IPS-11a (cell line): ENCODE data around the gene DSCAML1.

Experiments used
- H3K4me3 ChIP-seq: one replicate; pipeline ENCODE4 v1.5.1; 2013; ENCODE audit warnings: low read depth, low read length, control low read depth

DSCAML1 gene

GRCh38 chr11:117511483-117511930 is 285.5 kb downstream of the DSCAML1 start:
- H3K4me3 ChIP-seq = no peak overlapping the region

GRCh38 chr11:117510646-117511045 is 286.4 kb downstream of the DSCAML1 start:
- H3K4me3 ChIP-seq = no peak overlapping the region

DNA sequence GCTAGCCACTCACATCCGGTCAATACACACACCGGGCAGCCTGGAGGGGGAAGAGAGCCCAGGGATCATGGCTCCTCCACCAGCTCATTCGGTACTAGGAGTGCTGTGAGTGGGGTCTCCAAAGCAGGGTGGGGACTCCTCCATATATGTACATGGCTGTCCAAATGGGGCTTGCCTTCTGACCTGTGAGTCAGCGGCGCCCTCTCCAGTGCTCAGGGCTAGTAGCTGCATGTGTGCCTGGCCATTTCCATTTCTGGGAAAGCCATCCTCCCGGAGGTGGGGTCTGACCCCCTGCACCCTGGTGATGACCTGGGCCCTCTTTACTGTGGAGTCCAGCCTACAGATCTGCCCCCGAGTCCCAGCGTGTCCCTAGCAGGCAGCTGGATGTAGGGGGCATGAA is 287.5 kb downstream of the DSCAML1 start:
- no peak overlapping the region for H3K4me3 ChIP-seq

GRCh38 chr11:117506971-117507370 is 290.0 kb downstream of the DSCAML1 start:
- no peak overlapping the region for H3K4me3 ChIP-seq

DNA sequence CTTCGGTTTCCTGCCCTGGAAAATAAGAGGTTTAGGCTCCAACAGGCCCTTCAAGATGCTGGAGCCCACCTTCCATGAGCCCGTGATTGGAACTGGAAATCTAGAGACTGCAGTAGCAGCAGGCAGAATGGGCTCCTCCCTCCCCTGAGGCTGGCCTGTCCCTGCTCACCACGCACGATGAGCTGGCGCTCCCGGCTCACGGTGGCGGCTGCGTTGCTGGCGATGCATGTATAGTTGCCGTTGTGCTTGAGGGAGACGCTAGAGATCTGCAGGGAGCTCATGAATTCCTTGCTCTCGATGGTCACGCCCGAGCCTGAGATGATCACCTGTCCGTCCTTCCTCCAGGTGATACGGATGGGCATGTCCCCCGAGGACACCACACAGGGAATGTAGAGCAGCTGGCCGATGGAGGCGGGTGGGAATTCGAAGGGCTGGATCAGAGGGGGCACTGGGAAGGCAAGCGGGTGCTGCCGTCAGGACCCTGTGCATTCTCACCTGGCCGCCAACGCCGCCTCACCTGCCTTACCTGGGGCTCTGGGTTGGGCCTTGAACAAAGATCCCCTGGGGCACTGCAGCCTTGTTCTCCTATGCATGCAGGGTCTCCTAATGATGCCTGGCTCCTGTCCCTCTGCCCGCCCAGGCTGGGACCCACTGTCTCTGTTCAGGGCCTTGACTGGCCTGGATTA is 291.6 kb downstream of the DSCAML1 start:
- no peak overlapping the region for H3K4me3 ChIP-seq

- H3K4me3 ChIP-seq = no peak overlapping the region
Observed at GRCh38 chr11:117502779-117503100, 294.3 kb downstream of the DSCAML1 start.

- H3K4me3 ChIP-seq = no peak overlapping the region
Observed at GRCh38 chr11:117502015-117502778, 294.8 kb downstream of the DSCAML1 start.

GRCh38 chr11:117501237-117501898 is 295.6 kb downstream of the DSCAML1 start:
- no peak overlapping the region for H3K4me3 ChIP-seq

DNA sequence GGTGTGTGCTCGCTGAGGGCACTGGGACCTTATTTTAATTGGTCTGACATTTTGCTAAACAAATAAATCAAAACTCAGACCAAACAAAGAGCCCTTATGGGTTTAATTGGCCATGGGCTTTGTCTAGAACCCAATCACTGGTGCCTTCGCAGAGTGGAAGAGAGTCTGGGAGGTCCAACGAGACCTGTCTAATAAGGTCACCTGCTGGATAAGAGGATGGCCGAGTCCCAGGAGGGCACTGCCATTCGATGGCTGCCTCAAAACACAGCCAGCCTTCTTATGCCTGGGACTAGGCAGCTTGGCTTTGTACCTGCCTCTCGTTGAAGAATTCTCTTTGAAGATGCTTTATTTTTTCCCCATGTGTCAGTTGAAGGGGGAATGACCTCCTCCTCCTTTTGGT is 298.2 kb downstream of the DSCAML1 start:
- H3K4me3 ChIP-seq = no peak overlapping the region

DNA sequence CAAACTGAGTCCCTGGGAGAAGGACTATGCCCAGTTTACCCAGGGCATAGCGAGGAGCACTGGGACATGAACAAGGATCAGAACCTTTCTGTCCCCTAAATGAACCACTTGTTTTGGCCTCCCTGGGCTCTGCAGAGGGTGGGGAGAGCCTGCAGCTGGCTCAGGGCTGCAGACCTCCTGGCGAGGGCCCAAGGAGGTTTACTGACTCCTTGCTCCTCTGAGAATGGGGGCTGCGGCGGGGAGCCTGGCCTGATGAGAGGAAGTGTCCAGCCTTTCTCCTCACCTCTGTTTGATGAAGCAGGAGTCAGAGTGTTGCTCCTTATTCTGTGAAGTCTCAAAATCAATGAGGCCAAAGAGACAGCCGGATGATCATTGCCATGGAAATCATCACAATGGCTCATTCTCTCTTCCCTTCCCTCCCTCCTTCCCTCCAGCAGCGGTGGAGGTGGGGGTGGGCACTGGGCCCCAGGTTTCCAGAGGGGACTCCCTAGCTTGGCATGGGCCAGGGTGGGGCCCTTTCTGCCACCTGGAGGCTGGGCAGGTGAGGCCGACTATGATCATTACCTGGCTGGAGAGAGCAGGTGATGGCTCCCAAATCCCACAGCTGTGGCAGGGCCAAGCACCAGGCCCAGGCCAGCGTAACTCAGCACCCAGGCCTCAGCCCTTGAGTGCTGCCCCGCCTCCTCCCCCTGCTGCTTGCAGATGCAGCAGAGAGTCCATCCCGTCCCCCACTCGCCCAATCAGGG is 299.6 kb downstream of the DSCAML1 start:
- H3K4me3 ChIP-seq = no peak overlapping the region

DNA sequence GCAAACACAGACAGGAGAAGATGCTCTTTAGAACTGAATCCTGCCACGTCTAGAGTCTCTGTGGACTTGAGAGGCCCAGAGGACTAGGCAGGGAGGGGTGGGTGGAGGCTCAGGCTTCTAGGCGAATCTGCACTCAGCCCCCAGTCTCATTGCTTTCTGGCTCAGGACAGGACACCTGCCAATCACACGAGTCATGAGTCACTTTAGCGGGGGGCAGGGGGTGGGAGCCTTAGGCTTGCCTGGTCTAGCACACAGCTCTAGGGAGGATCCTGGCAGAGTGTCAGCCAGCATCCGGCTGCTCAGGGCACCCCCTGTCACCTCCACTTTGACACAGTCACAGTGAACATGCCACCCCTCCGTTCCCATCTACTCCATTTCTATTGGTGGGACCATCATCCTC is 301.7 kb downstream of the DSCAML1 start:
- H3K4me3 ChIP-seq = no peak overlapping the region

DNA sequence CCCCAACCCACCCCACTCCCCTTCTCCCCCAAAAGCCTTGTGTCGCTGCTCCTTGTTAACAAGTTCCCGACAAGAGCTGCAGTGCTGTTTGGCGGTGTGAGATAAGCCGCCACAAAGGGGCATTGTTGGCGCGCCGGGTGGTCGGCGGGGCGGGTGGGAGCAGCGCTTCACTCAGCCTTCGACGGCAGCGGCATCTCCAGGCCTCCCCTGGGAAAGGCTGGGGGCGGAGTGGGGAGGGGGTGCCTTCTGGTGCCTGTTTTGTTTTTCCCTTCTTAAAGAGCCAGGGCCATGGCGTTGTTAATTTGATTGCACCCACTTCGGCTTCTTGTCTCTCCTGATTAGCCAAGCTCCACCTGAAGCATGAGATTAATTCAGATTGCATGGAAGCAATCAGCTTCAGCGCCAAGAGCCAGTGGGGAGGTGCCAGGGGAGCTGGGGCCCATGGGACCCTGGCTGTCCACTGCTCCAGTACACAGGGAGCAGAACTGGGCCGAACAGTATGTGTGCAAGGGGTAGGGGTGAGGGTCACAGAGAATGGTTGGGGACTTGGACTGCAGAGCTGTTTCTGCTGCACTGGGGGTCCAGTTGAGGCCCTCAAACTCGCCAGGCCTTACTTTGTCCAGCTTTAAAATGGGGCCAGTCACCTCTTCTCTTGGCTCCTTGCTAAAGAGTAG is 304.3 kb downstream of the DSCAML1 start:
- no peak overlapping the region for H3K4me3 ChIP-seq

- H3K4me3 ChIP-seq = no peak overlapping the region
Observed at GRCh38 chr11:117490911-117491310, 306.1 kb downstream of the DSCAML1 start.

- no peak overlapping the region for H3K4me3 ChIP-seq
Observed at GRCh38 chr11:117489999-117490679, 306.9 kb downstream of the DSCAML1 start.

DNA sequence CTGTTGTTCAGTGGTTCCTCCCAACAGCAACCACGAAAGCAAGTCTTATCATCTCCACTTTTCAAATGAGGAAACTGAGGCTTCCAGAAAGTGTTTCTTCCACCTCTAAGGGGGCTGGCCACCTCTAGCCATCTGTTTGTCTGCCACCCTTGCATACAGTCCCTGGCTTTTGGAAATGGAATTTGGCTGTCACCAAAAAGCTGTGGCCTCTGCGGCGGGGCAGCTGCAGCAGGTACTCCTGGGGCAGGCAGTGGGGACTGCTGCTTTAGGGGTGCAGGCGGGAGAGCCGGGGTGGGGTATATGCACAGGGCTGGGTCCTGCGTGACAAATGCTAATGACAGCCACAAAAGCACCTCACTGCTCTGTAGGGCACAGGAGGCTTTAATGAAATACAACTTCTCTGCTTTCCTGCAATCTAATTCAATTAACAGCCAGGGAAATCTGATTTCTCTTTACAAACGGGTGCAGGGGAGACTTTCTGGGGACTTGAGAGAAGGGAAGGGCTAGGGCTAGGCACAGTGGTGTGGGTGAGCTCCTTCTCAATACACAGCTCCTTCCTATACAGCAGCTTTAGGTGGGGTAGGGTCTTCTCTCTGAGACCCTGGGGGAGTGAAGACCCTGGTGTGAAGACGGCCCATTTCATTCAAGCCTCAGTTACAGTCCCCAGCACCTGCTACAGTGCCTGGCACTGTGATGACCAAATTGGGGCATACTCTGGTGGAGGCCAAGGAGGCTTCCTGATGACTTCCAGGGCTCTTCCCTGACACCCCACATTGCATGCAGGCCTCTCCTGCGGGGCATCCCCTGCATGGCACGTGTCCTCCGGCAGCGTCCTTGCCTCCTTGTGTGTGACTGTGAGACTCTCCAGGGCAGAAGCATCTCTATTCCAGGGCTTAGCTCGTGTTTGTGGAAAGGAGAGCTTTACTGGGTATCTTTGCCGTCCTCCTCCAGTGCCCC is 307.7 kb downstream of the DSCAML1 start:
- H3K4me3 ChIP-seq = no peak overlapping the region

DNA sequence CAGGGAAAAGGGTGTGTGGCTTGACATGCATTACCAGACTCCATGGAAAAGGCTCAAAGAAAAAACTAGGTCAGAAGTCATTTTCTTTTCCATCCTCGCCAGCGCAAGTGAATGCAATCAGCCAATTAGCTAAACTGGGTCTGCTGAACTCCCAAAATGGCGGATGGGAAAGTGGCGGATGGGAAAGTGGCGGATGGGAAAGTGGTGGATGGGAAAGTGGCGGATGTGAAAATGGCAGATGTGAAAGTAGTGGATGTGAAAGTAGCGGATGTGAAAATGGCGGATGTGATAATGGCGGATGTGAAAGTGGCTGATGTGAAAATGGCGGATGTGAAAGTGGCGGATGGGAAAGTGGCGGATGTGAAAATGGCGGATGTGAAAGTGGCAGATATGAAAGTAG is 311.0 kb downstream of the DSCAML1 start:
- H3K4me3 ChIP-seq = no peak overlapping the region

GRCh38 chr11:117484156-117484555 is 312.9 kb downstream of the DSCAML1 start:
- H3K4me3 ChIP-seq = no peak overlapping the region

DNA sequence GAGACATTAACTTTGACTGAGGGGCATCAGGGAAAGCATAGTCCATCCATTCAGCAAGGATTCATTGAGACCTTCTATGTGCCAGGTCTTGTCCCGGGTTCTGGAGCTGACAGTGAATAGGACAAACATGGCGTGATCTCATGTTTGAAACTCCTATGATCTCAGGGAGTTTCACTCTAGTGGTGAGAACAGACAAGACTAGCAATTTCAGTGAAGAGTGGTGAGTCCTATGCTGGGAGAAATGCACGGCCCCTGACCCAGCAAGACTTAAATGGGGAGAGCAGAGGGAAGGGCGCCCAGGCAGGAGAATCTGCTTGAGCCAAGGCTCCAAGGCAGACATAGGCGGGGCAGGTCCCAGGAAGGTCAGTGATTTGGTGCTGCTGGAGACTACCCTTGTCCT is 313.6 kb downstream of the DSCAML1 start:
- no peak overlapping the region for H3K4me3 ChIP-seq

DNA sequence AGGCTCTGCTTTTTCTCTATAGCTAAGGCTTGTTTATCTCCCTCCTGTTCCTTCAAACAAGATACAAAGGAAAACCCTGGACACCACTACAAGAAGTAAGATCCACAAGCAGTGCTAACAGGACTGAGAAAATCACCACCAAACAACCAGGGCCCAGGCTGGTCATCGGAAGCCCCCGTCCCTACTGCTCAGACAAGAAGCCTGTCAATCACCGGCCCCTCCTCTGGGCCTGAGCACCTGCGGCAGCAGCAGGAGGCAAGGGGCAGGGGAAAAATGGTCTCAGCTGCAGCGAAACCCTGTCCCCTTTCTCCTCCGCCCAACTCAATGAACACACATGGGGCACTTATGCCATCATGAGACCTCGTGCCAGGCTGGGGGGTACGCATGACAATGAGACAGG is 314.1 kb downstream of the DSCAML1 start:
- H3K4me3 ChIP-seq = no peak overlapping the region
